HepG2 (cell line): ENCODE data around the gene ZBTB9. TPM values are rescaled to one million over a fixed set of nuclear protein-coding genes. Genes with fewer than 3 reads are reported as not detected.
A peak's percentile ranks its signal among the peaks of the same experiment; 100 is the strongest.

Source experiments
- CREB1 ChIP-seq, 2 experiments: fragments of 450-650 bp in 1 of 2; IDR thresholded peaks; 2 replicates each; pipeline ENCODE4 v1.6.1; 2016 to 2017; ENCODE audit warnings: control low read depth in 1 of 2, mild to moderate bottlenecking in 1 of 2, missing compliant biosample characterization in 1 of 2, missing genetic modification characterization in 1 of 2
- GLI4 ChIP-seq: sonication (generic); formaldehyde crosslinking; IDR thresholded peaks from 2 replicates; pipeline ENCODE4 v1.5.1; 2020; ENCODE audit warnings: missing genetic modification reagents, mild to moderate bottlenecking, moderate library complexity, borderline replicate concordance
- MAFK ChIP-seq, 2 experiments: IDR thresholded peaks in 1 of 2; conservative IDR thresholded peaks in 1 of 2; 2 replicates each; pipeline ENCODE4 v1.6.1; 2011; ENCODE audit warnings: improper control_type of control experiment in 2 of 2, low read length in 2 of 2
- NPAS2 ChIP-seq: sonication (generic); formaldehyde crosslinking; IDR thresholded peaks from 2 replicates; pipeline ENCODE4 v1.8.0; 2022; ENCODE audit warnings: mild to moderate bottlenecking, missing genetic modification reagents, borderline replicate concordance
- POLR2AphosphoS5 ChIP-seq: IDR thresholded peaks from 2 replicates; pipeline ENCODE4 v1.6.1; 2012; ENCODE audit warnings: low read depth, low read length
- REL ChIP-seq: sonication (generic); formaldehyde crosslinking; conservative IDR thresholded peaks from 2 replicates; pipeline ENCODE4 v1.8.0; 2022; ENCODE audit warnings: mild to moderate bottlenecking, missing genetic modification reagents, moderate library complexity
- RFX5 ChIP-seq: IDR thresholded peaks from 2 replicates; pipeline ENCODE4 v1.6.1; 2011; ENCODE audit warnings: low read depth, low read length, improper control_type of control experiment
- SIN3A ChIP-seq: IDR thresholded peaks from 2 replicates; pipeline ENCODE4 v1.6.1; 2011; ENCODE audit warnings: low read depth, mild to moderate bottlenecking, control low read depth, low read length, borderline replicate concordance
- SRF ChIP-seq: IDR thresholded peaks from 2 replicates; pipeline ENCODE4 v1.6.1; 2011; ENCODE audit warnings: mild to moderate bottlenecking, low read depth, low read length, moderate library complexity
- TBP ChIP-seq: sonication (generic); formaldehyde crosslinking; IDR thresholded peaks from 2 replicates; pipeline ENCODE4 v1.5.0; 2020; ENCODE audit warnings: missing genetic modification reagents
- YEATS4 ChIP-seq: sonication (generic); formaldehyde crosslinking; IDR thresholded peaks from 2 replicates; pipeline ENCODE4 v1.4.0; 2020; ENCODE audit warnings: missing genetic modification reagents, borderline replicate concordance
- ZMYM4 ChIP-seq: sonication (generic); formaldehyde crosslinking; IDR thresholded peaks from 2 replicates; pipeline ENCODE4 v1.8.1; 2023; ENCODE audit warnings: mild to moderate bottlenecking, missing genetic modification reagents
- ZNF256 ChIP-seq: sonication (generic); formaldehyde crosslinking; conservative IDR thresholded peaks from 2 replicates; pipeline ENCODE4 v1.4.0; 2020; ENCODE audit warnings: missing genetic modification reagents
- ZNF510 ChIP-seq: sonication (generic); formaldehyde crosslinking; IDR thresholded peaks from 2 replicates; pipeline ENCODE4 v1.4.0; 2020; ENCODE audit warnings: low read depth, mild to moderate bottlenecking, missing genetic modification reagents
- ZNF605 ChIP-seq: sonication (generic); formaldehyde crosslinking; IDR thresholded peaks from 2 replicates; pipeline ENCODE4 v1.8.0; 2022; ENCODE audit warnings: mild to moderate bottlenecking, missing genetic modification reagents
- polyA plus RNA-seq, 8 experiments: library from polyadenylated mRNA; depleted of rRNA in 3 of 8; stranded (reverse) in 7 of 8; unstranded in 1 of 8; fragments of >200 nt; fragmentation: Illumina TruSeq in 4 of 8; extraction: Trizol in 4 of 8; gene quantifications; 2 replicates each; pipeline versions ENCODE4 v1.2.1 to v1.2.3, GENCODE V29; 2011 to 2016; ENCODE audit warnings: low read depth in 4 of 8, missing spikeins in 1 of 8, mixed read lengths in 1 of 8; ENCODE audit not compliant: insufficient read depth in 1 of 8
- total RNA-seq, 5 experiments: library from RNA; depleted of rRNA; stranded (reverse); fragments of >200 nt; fragmentation: Illumina TruSeq; extraction: Trizol; gene quantifications; 2 replicates each; pipeline ENCODE4 v1.2.3, GENCODE V29; 2016; ENCODE audit warnings: low read depth in 1 of 5
- TF ChIP-seq, protein P1 (sequence below): sonication (generic); formaldehyde crosslinking; IDR thresholded peaks from 2 replicates; pipeline ENCODE4 v1.8.0; 2022; ENCODE audit warnings: low read depth, missing genetic modification reagents
- TF ChIP-seq, protein P2 (sequence below): sonication (generic); formaldehyde crosslinking; IDR thresholded peaks from 2 replicates; pipeline ENCODE4 v1.5.0; 2020; ENCODE audit warnings: mild to moderate bottlenecking, missing genetic modification reagents
- TF ChIP-seq, protein P3 (sequence below): sonication (generic); formaldehyde crosslinking; IDR thresholded peaks from 2 replicates; pipeline ENCODE4 v1.4.0; 2020; ENCODE audit warnings: missing genetic modification reagents
- TF ChIP-seq, protein P4 (sequence below): IDR thresholded peaks from 2 replicates; pipeline ENCODE4 v1.6.1; 2012; ENCODE audit warnings: low read length, improper control_type of control experiment

ZBTB9 gene
- total and polyA plus RNA-seq, 2 of the 13 experiments (the other 11 are each of a cell fraction or from before 2014, with no cell fraction given) = 5.3 to 9.2 TPM

DNA sequence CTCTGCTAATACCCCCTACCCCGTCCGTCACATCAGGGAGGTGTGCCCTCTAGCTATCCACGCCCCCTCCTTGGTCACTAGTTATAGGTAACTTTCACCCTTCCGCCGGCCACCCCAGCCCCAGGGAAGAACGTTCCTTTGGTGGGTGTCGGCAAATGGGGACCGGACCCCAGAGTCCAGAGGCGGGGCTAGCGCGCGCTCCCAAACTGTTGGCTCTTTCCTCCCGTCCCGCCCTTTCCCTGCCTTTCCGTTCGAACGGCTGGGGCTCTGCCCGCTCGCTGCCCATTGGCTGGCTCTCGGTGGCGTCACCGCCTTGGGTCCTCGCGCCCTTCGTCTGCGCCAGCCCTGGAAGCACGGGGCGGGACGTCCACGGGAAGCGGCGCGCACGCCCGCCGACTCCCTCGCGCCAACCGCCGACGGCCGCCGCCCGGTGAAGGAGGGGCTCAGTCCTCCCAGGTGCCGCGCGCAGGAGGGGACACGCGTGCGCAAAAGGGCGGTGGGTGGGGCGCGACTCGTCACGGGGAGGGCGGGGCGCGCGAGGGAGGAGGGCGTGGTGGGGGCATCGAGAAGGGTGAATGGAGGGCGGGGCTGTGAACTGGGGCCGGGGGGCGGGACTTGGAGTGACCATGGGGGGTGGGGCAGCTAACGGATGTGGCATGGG is 44.2 kb upstream of the ZBTB9 start (continued):
- no peak for TF ChIP-seq SIN3A
- peak; percentile 66 for TF ChIP-seq RFX5
- TF ChIP-seq MAFK (conservative IDR thresholded peaks at IDR 0.05 in 1 of 2, IDR thresholded peaks at IDR 0.05 in 1 of 2; ENCODE audit: low read length in 2 of 2) = no peak
- TF ChIP-seq, protein P1, sequence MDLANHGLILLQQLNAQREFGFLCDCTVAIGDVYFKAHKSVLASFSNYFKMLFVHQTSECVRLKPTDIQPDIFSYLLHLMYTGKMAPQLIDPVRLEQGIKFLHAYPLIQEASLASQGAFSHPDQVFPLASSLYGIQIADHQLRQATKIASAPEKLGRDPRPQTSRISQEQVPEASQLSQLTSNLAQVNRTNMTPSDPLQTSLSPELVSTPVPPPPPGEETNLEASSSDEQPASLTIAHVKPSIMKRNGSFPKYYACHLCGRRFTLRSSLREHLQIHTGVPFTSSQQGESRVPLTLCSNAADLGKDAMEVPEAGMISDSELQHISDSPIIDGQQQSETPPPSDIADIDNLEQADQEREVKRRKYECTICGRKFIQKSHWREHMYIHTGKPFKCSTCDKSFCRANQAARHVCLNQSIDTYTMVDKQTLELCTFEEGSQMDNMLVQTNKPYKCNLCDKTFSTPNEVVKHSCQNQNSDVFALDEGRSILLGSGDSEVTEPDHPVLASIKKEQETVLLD (CRISPR knock-in tag) = peak; percentile 99
- no peak for TF ChIP-seq ZNF256 (CRISPR knock-in tag)
- TF ChIP-seq YEATS4 (CRISPR knock-in tag) = peak; percentile 88
- 0 out of 2 replicates have a peak, but pooled peaks have one; percentile 55 for TF ChIP-seq ZNF510 (CRISPR knock-in tag)
- peak; percentile 92 for TF ChIP-seq CREB1 (IDR thresholded peaks at IDR 0.05)
- peak; percentile 87 for TF ChIP-seq CREB1 (CRISPR knock-in tag; IDR thresholded peaks at IDR 0.05)
- TF ChIP-seq, protein P2, sequence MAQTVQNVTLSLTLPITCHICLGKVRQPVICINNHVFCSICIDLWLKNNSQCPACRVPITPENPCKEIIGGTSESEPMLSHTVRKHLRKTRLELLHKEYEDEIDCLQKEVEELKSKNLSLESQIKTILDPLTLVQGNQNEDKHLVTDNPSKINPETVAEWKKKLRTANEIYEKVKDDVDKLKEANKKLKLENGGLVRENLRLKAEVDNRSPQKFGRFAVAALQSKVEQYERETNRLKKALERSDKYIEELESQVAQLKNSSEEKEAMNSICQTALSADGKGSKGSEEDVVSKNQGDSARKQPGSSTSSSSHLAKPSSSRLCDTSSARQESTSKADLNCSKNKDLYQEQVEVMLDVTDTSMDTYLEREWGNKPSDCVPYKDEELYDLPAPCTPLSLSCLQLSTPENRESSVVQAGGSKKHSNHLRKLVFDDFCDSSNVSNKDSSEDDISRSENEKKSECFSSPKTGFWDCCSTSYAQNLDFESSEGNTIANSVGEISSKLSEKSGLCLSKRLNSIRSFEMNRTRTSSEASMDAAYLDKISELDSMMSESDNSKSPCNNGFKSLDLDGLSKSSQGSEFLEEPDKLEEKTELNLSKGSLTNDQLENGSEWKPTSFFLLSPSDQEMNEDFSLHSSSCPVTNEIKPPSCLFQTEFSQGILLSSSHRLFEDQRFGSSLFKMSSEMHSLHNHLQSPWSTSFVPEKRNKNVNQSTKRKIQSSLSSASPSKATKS (CRISPR knock-in tag) = no peak
- 0 out of 2 replicates have a peak, but pooled peaks have one; percentile 86 for TF ChIP-seq TBP (CRISPR knock-in tag)
- no peak for TF ChIP-seq SRF
- TF ChIP-seq REL (CRISPR knock-in tag) = peak; percentile 100
- TF ChIP-seq POLR2AphosphoS5 = peak; percentile 81
- no peak for TF ChIP-seq NPAS2
- peak; percentile 93 for TF ChIP-seq ZMYM4 (CRISPR knock-in tag)
- TF ChIP-seq, protein P3, sequence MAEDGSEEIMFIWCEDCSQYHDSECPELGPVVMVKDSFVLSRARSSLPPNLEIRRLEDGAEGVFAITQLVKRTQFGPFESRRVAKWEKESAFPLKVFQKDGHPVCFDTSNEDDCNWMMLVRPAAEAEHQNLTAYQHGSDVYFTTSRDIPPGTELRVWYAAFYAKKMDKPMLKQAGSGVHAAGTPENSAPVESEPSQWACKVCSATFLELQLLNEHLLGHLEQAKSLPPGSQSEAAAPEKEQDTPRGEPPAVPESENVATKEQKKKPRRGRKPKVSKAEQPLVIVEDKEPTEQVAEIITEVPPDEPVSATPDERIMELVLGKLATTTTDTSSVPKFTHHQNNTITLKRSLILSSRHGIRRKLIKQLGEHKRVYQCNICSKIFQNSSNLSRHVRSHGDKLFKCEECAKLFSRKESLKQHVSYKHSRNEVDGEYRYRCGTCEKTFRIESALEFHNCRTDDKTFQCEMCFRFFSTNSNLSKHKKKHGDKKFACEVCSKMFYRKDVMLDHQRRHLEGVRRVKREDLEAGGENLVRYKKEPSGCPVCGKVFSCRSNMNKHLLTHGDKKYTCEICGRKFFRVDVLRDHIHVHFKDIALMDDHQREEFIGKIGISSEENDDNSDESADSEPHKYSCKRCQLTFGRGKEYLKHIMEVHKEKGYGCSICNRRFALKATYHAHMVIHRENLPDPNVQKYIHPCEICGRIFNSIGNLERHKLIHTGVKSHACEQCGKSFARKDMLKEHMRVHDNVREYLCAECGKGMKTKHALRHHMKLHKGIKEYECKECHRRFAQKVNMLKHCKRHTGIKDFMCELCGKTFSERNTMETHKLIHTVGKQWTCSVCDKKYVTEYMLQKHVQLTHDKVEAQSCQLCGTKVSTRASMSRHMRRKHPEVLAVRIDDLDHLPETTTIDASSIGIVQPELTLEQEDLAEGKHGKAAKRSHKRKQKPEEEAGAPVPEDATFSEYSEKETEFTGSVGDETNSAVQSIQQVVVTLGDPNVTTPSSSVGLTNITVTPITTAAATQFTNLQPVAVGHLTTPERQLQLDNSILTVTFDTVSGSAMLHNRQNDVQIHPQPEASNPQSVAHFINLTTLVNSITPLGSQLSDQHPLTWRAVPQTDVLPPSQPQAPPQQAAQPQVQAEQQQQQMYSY (CRISPR knock-in tag) = peak; percentile 44; the same call in 1 of the 2 replicates
- TF ChIP-seq, protein P4, sequence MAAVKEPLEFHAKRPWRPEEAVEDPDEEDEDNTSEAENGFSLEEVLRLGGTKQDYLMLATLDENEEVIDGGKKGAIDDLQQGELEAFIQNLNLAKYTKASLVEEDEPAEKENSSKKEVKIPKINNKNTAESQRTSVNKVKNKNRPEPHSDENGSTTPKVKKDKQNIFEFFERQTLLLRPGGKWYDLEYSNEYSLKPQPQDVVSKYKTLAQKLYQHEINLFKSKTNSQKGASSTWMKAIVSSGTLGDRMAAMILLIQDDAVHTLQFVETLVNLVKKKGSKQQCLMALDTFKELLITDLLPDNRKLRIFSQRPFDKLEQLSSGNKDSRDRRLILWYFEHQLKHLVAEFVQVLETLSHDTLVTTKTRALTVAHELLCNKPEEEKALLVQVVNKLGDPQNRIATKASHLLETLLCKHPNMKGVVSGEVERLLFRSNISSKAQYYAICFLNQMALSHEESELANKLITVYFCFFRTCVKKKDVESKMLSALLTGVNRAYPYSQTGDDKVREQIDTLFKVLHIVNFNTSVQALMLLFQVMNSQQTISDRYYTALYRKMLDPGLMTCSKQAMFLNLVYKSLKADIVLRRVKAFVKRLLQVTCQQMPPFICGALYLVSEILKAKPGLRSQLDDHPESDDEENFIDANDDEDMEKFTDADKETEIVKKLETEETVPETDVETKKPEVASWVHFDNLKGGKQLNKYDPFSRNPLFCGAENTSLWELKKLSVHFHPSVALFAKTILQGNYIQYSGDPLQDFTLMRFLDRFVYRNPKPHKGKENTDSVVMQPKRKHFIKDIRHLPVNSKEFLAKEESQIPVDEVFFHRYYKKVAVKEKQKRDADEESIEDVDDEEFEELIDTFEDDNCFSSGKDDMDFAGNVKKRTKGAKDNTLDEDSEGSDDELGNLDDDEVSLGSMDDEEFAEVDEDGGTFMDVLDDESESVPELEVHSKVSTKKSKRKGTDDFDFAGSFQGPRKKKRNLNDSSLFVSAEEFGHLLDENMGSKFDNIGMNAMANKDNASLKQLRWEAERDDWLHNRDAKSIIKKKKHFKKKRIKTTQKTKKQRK = no peak
- TF ChIP-seq ZNF605 (CRISPR knock-in tag) = peak; percentile 95
- no peak for TF ChIP-seq GLI4
